Upper lobe of left lung (tissue), 4 donors: Measurements from ENCODE around the gene FBXL3.

Experiments used
- EP300 ChIP-seq, 4 donors: sonication (generic); formaldehyde crosslinking; IDR thresholded peaks; one replicate each; pipeline ENCODE4 v1.5.1; 2017; ENCODE audit warnings: antibody characterized with exemption in 4 of 4, control low read depth in 2 of 4
- POLR2A ChIP-seq, 4 donors: fragments of 450-650 bp; IDR thresholded peaks; one replicate each; pipeline ENCODE4 v1.5.1; 2016 to 2017; ENCODE audit warnings: antibody characterized with exemption in 4 of 4, mild to moderate bottlenecking in 2 of 4
- POLR2AphosphoS5 ChIP-seq, 2 donors: sonication (generic); formaldehyde crosslinking; IDR thresholded peaks; one replicate each; pipeline ENCODE4 v1.5.1; 2017; ENCODE audit warnings: antibody characterized with exemption in 2 of 2
- TF ChIP-seq, protein P1 (sequence below), 6 experiments: fragments of 450-650 bp in 4 of 6; fragments of 200-600 bp in 2 of 6; sonication (generic) in 2 of 6; IDR thresholded peaks; one replicate each; pipeline ENCODE4 v1.5.1; 2016 to 2019; ENCODE audit warnings: antibody characterized with exemption in 6 of 6

DNA sequence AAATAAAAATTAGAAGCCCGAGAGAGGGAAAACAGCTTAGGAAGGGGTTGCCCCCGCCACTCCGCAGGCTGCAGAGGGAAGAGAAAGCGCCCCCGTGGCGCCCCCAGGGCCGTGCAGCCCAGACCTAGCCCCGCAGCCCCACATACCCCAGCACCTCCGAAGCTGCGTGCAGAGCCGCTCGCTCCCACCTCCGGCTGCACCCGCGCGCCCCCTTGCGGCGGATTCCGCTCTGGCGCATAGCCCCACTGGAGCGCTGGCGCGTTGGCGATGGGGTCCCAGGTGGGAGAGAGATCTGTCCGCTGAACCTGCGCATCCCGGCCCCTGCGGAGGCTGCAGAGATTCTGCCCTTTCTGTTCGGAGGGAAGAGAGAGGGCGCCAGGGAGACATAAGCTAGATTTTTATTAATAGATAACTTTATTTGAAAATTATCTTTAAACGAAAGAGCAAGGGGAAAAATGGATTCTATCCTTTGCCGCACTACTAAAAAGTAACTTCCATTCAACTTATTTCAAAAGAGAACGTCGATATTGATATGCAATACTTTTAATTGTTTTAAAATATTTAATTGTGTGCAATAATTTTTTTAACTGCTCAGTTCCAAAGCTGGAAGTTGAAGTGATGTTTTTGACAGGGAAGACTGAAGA, 46.8 kb downstream of the FBXL3 start:
- TF ChIP-seq, protein P1, sequence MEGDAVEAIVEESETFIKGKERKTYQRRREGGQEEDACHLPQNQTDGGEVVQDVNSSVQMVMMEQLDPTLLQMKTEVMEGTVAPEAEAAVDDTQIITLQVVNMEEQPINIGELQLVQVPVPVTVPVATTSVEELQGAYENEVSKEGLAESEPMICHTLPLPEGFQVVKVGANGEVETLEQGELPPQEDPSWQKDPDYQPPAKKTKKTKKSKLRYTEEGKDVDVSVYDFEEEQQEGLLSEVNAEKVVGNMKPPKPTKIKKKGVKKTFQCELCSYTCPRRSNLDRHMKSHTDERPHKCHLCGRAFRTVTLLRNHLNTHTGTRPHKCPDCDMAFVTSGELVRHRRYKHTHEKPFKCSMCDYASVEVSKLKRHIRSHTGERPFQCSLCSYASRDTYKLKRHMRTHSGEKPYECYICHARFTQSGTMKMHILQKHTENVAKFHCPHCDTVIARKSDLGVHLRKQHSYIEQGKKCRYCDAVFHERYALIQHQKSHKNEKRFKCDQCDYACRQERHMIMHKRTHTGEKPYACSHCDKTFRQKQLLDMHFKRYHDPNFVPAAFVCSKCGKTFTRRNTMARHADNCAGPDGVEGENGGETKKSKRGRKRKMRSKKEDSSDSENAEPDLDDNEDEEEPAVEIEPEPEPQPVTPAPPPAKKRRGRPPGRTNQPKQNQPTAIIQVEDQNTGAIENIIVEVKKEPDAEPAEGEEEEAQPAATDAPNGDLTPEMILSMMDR (IDR thresholded peaks at IDR 0.05): peak; percentile 86 to 97 (median 87)
- TF ChIP-seq EP300 (IDR thresholded peaks at IDR 0.05): no peak
- TF ChIP-seq POLR2A (IDR thresholded peaks at IDR 0.05): no peak
- no peak for TF ChIP-seq POLR2AphosphoS5 (IDR thresholded peaks at IDR 0.05)
